BLaER1 treated with 17β-estradiol and CSF1 and Interleukin-3, amounts not matched to agents 10 nM and 100 nM (cell line): Measurements from ENCODE around the gene SLX4IP.

Source experiments
- H3K27ac ChIP-seq, 11 experiments: shearing (Covaris generic); formaldehyde crosslinking; 2 replicates each; pipeline ENCODE4 v1.8.1; 2022
- H3K27me3 ChIP-seq, 11 experiments: shearing (Covaris generic); formaldehyde crosslinking; 2 replicates each; pipeline ENCODE4 v1.8.1; 2022
- H3K36me3 ChIP-seq, 11 experiments: shearing (Covaris generic); formaldehyde crosslinking; 2 replicates each; pipeline ENCODE4 v1.8.1; 2022
- H3K4me1 ChIP-seq, 10 experiments: shearing (Covaris generic); formaldehyde crosslinking; 2 replicates each; pipeline ENCODE4 v1.8.1; 2022
- H3K4me2 ChIP-seq, 11 experiments: shearing (Covaris generic); formaldehyde crosslinking; 2 replicates each; pipeline ENCODE4 v1.8.1; 2022
- H3K4me3 ChIP-seq, 10 experiments: shearing (Covaris generic); formaldehyde crosslinking; 2 replicates each; pipeline ENCODE4 v1.8.1; 2022
- H3K9ac ChIP-seq, 11 experiments: shearing (Covaris generic); formaldehyde crosslinking; 2 replicates each; pipeline ENCODE4 v1.8.1; 2022
- H3K9me3 ChIP-seq, 11 experiments: shearing (Covaris generic); formaldehyde crosslinking; replicated peaks in 1 of 11; 2 replicates each; pipeline ENCODE4 v1.8.1; 2022
- H4K20me1 ChIP-seq, 11 experiments: shearing (Covaris generic); formaldehyde crosslinking; 2 replicates each; pipeline ENCODE4 v1.8.1; 2022
- Cebpa-rat ChIP-seq, 11 experiments: shearing (Covaris generic); IDR thresholded peaks; 2 replicates each; pipeline ENCODE4 v1.8.1; 2022

Gene SLX4IP

DNA sequence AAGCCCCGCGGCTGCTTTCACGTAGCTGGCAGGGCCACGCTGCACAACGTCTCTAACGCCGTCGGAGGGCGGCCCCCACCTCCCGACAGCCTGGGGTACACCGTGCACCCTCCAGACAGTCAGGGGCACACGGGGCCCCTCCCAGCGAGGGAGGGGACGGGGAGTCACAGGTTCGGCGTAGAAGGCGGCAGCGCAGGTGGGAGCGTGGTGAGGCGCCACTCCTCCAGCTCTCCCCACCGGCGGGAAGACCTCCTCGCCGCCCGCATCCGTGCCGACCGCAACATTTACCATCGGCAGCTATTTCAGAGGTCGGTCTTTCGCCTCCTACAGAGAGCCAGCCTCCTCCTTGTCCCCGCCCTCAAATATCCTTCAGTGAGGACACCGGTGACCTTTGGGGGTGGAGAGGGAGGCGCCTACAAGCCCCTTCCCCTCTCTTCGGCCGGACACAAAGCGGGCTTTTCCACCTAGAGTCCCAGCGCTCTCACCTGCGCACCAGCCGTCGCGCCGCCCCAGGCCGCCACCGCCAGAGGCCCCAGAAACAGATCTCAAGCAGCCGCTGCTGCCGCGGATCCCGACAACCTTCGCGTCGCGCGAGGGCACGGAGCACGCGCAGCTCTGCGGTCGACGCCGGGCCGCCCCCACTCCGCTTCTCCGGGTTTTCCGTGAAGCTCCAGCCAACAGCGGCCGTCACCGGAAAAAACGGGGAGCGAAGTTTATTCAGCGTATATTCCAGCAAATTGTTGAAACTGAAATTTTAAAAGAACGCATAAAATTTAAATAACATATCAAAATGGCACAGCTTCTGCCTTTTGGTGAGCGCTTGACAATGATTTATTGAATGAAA, 1.3 kb upstream of the SLX4IP start, which contains the start of gene MKKS:
TSS of gene MKKS (minus strand) at position 600 of the 844 bp plus-strand sequence. CDS start 20,708 bp downstream, outside the sequence.
- H3K4me3 ChIP-seq = peak within 1 kb of the TSS; percentile 74 to 97 (median 86)
- peak within 1 kb of the TSS; percentile 71 to 95 (median 91) for H3K4me2 ChIP-seq
- H3K4me1 ChIP-seq = peaks cover 35 to 66% (median 45%) of the 10 kb centered on the region in 10 experiments
- H3K9ac ChIP-seq = peak within 1 kb of the TSS; percentile 88 to 95 (median 93)
- H3K36me3 ChIP-seq = peaks cover 0 to 18% (median 4%) of the 10 kb centered on the region in 11 experiments; a peak in 6 of 22 replicates
- no peak for TF ChIP-seq Cebpa-rat (IDR thresholded peaks at IDR 0.05)
- peaks cover under 1 to 34% (median 13%) of the 10 kb centered on the region in 11 experiments; a peak in 12 of 22 replicates for H4K20me1 ChIP-seq
- H3K9me3 ChIP-seq = no peaks in the 10 kb centered on the region
- no peaks in the 10 kb centered on the region for H3K27me3 ChIP-seq
- H3K27ac ChIP-seq = peak within 1 kb of the TSS; percentile 82 to 97 (median 94)

DNA sequence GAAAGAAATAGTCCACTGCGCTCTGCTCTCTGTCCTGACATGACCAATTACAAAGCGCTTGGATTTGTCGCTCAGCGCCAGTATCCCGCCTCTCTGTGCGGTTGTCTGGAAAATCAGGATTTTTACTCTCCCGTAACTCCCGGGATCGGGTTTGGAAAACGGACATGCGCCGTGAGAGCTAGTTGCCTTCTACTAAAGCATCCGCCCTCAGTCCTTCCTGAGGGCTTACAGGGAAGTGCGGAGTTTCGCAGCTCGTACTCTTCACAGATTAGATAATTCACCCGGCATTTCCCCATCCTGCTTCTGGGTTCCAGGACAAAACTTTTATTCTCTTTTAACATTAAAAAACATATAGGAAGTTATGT, 656 bp upstream of the SLX4IP start:
- H3K4me3 ChIP-seq = peak overlapping the region; percentile 74 to 97 (median 86)
- peak overlapping the region; percentile 24 to 95 (median 84); a peak in 21 of 22 replicates for H3K4me2 ChIP-seq
- peak overlapping the region; percentile 82 to 97 (median 94) for H3K27ac ChIP-seq
- H3K4me1 ChIP-seq = peaks cover 35 to 63% (median 44%) of the 10 kb centered on the region in 10 experiments
- no peaks in the 10 kb centered on the region for H3K27me3 ChIP-seq
- H3K9me3 ChIP-seq = no peaks in the 10 kb centered on the region
- TF ChIP-seq Cebpa-rat (IDR thresholded peaks at IDR 0.05) = no peak
- H3K36me3 ChIP-seq = peaks cover 0 to 21% (median 4%) of the 10 kb centered on the region in 11 experiments; a peak in 6 of 22 replicates
- peak overlapping the region; percentile 88 to 95 (median 93) for H3K9ac ChIP-seq
- peaks cover 0 to 28% (median 7%) of the 10 kb centered on the region in 11 experiments; a peak in 11 of 22 replicates for H4K20me1 ChIP-seq

DNA sequence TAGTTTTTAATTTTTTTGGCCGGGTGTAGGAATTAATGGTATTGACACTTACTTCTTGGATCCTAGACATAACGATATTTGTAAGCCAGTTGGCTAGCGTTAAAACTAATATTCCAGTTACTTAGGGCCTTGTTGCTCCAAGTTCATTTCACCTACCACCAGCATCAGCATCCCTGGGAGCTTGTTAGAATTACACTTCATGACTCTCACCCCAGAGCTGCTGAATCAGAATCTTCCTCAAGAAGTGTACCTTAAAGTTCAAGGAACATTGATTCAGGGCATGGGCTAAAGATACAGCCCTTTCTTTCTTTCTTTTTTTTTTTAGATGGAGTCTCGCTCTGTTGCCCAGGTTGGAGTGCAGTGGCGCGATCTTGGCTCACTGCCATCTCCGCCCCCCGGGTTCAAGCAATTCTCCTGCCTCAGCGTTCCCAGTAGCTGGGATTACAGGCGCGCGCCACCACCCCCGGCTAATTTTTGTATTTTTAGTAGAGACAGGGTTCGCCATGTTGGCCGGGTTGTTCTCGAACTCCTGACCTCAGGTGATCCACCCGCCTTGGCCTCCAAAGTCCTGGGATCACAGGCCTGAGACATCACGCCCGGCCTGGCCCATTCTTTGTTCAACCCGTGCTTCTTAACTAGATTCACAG, 1.1 kb downstream of the SLX4IP start:
- Histone ChIP-seq H3K9me3 (no peaks in the 10 kb centered on the region), H3K4me1 (peaks cover 31 to 45% (median 37%) of the 10 kb centered on the region in 10 experiments), H4K20me1 (peaks cover 0 to 10% (median 0%) of the 10 kb centered on the region in 11 experiments; a peak in 5 of 22 replicates), H3K4me3 (peak overlapping the region; percentile 74 to 97 (median 86); a peak in 17 of 20 replicates), H3K4me2 (peak overlapping the region; percentile 71 to 97 (median 91)), H3K9ac (peak overlapping the region in 7 of 11 experiments; percentile 88 to 95 (median 92); a peak in 10 of 22 replicates), H3K27ac (peak overlapping the region in 8 of 11 experiments; percentile 92 to 97 (median 96); a peak in 14 of 22 replicates), H3K27me3 (no peaks in the 10 kb centered on the region), H3K36me3 (peaks cover 0 to 25% (median 4%) of the 10 kb centered on the region in 11 experiments; a peak in 5 of 22 replicates)
- no peak for TF ChIP-seq Cebpa-rat (IDR thresholded peaks at IDR 0.05)

DNA sequence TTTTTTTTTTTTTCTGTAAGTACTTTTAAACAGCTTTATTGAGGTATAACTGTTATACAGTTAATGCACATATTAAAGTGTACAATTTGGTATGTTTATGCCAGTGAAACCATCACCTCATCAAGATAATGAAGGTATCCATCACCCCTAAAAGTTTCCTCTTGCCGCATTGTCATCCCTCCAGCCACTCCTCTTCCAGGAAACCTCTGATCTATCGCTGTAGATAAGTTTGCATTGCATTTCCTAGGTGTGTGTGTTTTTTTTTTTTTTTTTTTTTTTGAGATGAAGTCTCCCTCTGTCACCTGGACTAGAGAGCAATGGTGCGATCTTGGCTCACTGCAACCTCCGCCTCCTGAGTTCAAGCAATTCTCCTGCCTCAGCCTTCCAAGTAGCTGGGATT, 3.1 kb downstream of the SLX4IP start:
- no peak for TF ChIP-seq Cebpa-rat (IDR thresholded peaks at IDR 0.05)
- Histone ChIP-seq H3K9ac (no peak overlapping the region), H3K27ac (no peak overlapping the region), H3K4me2 (no peak overlapping the region), H3K9me3 (no peaks in the 10 kb centered on the region), H3K4me1 (peaks cover 11 to 25% (median 19%) of the 10 kb centered on the region in 10 experiments), H3K36me3 (peaks cover 0 to 14% (median 0%) of the 10 kb centered on the region in 11 experiments; a peak in 4 of 22 replicates), H4K20me1 (no peaks in the 10 kb centered on the region), H3K27me3 (no peaks in the 10 kb centered on the region), H3K4me3 (no peak overlapping the region)

DNA sequence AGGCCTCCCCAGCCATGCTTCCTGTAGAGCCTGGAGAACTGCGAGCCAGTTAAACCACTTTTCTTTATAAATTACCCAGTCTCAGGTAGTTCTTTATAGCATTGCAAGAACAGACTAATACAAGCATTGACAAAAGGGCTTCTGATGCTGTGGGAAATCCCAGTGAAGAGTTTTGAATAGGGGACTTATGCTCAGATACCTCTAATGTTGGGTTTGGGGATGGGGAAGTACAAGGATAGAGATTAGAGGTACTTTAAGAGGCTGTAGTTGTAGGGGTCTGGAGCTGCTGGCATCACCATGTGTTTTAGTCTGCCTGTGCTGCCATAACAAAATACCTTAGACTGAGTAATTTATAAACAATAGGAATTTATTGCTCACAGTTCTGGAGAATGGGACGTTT, 8.8 kb downstream of the SLX4IP start:
- H4K20me1 ChIP-seq = no peaks in the 10 kb centered on the region
- H3K27ac ChIP-seq = peak overlapping the region in 2 of 11 experiments; percentile 14 to 24; a peak in 2 of 22 replicates
- H3K4me2 ChIP-seq = 0 out of 22 replicates have a peak overlapping the region, but pooled peaks of 1 of the 11 experiments have one; percentile 12
- H3K27me3 ChIP-seq = no peaks in the 10 kb centered on the region
- no peak for TF ChIP-seq Cebpa-rat (IDR thresholded peaks at IDR 0.05)
- peaks cover 14 to 35% (median 22%) of the 10 kb centered on the region in 10 experiments; a peak in 18 of 20 replicates for H3K4me1 ChIP-seq
- no peaks in the 10 kb centered on the region for H3K9me3 ChIP-seq
- no peak overlapping the region for H3K9ac ChIP-seq
- no peak overlapping the region for H3K4me3 ChIP-seq
- peaks cover 0 to 9% (median under 1%) of the 10 kb centered on the region in 11 experiments; a peak in 3 of 22 replicates for H3K36me3 ChIP-seq

DNA sequence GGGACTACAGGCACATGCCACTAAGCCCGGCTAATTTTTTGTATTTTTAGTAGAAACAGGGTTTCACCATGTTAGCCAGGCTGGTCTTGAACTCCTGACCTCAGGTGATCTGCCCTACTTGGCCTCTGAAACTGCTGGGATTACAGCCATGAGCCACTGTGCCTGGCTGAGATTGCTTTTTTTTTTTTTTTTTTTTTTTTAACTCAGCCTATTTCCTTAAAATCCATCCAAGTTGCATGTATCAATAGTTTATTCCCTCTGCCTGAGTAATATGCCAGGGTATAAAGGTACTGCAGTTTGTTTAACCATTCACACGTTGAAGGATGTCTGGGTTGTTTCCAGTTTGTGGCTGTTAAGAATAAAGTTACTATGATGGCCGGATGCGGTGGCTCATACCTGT, 10.7 kb downstream of the SLX4IP start:
- Histone ChIP-seq H3K36me3 (peaks cover 0 to 6% (median 0%) of the 10 kb centered on the region in 11 experiments; a peak in 3 of 22 replicates), H3K4me1 (peaks cover 14 to 39% (median 24%) of the 10 kb centered on the region in 10 experiments; a peak in 18 of 20 replicates), H4K20me1 (no peaks in the 10 kb centered on the region), H3K9me3 (no peaks in the 10 kb centered on the region; a peak in 1 of 22 replicates), H3K9ac (no peak overlapping the region), H3K4me2 (no peak overlapping the region), H3K27ac (peak overlapping the region in 6 of 11 experiments; percentile 65 to 82 (median 69); a peak in 6 of 22 replicates), H3K4me3 (no peak overlapping the region), H3K27me3 (no peaks in the 10 kb centered on the region)
- TF ChIP-seq Cebpa-rat (IDR thresholded peaks at IDR 0.05) = no peak

DNA sequence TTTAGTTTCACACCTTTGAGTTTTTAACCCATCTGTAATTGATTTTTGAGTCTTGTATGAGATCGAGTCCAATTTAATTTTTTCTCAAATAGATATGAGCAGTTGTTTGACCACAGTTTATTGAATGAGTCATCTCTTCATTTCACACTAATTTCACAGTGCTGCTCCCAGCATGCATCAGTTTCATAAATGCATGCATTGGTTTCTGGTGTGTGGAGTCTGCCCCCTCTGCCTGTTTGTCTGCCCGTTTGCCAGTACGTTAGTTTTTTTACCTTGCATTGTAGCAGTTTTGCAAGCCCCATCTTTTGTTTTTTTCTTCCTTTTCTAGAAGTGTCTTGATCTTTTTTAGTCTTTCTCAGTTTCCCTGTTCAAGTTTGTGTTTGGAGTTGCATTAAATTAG, 11.9 kb downstream of the SLX4IP start:
- Histone ChIP-seq H3K27me3 (no peaks in the 10 kb centered on the region), H3K4me1 (peaks cover 14 to 49% (median 31%) of the 10 kb centered on the region in 10 experiments; a peak in 18 of 20 replicates), H3K9ac (peak overlapping the region in 7 of 11 experiments; percentile 10 to 61 (median 51); a peak in 13 of 22 replicates), H3K27ac (peak overlapping the region in 9 of 11 experiments; percentile 51 to 82 (median 68); a peak in 18 of 22 replicates), H3K9me3 (peaks cover 0 to 3% (median 0%) of the 10 kb centered on the region in 11 experiments; a peak in 1 of 22 replicates), H4K20me1 (no peaks in the 10 kb centered on the region), H3K36me3 (peaks cover 0 to 10% (median 0%) of the 10 kb centered on the region in 11 experiments; a peak in 4 of 22 replicates), H3K4me2 (peak overlapping the region; percentile 26 to 68 (median 51); a peak in 20 of 22 replicates), H3K4me3 (no peak overlapping the region; a peak in 1 of 20 replicates)
- no peak for TF ChIP-seq Cebpa-rat (IDR thresholded peaks at IDR 0.05)
